Skin epidermis (tissue), 12 donors: ENCODE results near the gene SLC8B1.
"Not testable (repeated sequence)": the region's sequence is repeated elsewhere in the genome, so short reads cannot be mapped to it uniquely, and the experiment has no call there.

ENCODE experiments used
- H3K27ac ChIP-seq, 21 experiments: fragments of 200-600 bp; sonication (generic) in 11 of 21; one replicate each; pipeline ENCODE4 v1.5.0; 2020; ENCODE audit warnings: mild to moderate bottlenecking in 3 of 21, inconsistent platforms in 2 of 21, moderate library complexity in 2 of 21
- H3K4me3 ChIP-seq, 7 experiments: fragments of 200-600 bp; sonication (generic) in 2 of 7; one replicate each; pipeline ENCODE4 v1.5.0; 2020; ENCODE audit warnings: inconsistent platforms in 2 of 7, mild to moderate bottlenecking in 2 of 7, moderate library complexity in 1 of 7

The SLC8B1 gene

DNA sequence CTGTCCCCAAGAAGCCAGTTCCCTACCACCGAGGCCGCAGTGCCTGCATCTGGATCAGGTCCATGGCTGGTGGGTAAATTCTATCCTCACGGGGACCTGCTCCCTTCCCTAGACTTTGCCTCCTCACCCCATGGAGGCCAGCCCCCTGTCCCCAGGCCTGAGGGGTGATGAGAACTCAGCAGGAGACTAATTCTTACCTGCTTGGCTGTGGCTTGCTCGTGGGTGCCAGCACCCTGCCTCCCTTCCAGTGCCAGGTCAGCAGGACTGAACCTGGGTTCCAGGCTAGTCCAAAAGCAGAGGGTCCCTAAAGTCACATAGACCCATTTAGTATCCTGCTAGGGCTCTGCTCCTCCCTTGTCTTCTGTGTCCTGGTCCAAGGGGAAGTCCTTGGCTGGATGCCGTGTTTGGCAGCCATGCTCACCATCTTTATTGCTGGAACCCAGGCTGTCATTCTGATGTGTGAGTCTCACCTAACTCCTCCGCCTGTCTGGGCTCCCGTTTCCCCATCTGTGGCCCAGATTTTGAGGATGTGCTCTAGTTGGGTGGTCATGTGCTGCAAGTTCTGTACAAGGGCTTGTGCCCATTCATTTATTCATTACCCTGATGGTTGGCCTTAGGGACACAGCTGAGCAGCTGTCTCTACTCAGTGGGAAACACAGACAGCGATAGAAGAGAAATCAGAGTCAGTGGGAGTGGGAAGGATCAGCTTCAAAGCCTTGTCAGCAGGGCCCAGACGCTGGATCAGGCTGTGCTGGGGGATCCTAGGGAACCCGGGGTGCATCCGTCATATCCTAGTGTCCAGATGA is 24.4 kb upstream of the SLC8B1 start:
- H3K4me3 ChIP-seq = peak overlapping the region; percentile 49 to 96 (median 94)
- peak overlapping the region in 20 of 21 experiments; percentile 63 to 92 (median 83) for H3K27ac ChIP-seq

- peak within 1 kb of the TSS; percentile 18 to 92 (median 83) for H3K27ac ChIP-seq
Measured at GRCh38 chr12:113358381-113359132, 23.6 kb upstream of the SLC8B1 start, which contains the start of gene PLBD2. TSS of gene PLBD2 (plus strand) at chr12:113358587. CDS start at chr12:113358601, 14 bp downstream.

DNA sequence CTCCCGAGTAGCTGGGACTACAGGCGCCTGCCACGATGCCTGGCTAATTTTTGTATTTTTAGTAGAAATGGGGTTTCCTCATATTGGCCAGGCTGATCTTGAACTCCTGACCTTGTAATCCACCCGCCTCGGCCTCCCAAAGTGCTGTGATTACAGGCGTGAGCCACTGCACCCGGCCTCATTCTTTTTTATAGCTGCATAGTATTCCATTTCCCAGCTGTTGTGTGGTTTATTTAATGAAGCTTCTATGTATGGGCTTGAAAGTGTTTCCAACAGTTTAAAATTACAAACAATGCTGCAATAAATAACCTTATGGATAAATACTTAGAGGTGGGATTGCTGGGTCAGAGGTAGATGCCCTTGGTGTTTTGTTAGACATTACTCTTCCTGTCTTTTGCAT is 19.3 kb upstream of the SLC8B1 start:
- not testable (repeated sequence) for H3K27ac ChIP-seq

More at GRCh38 chr12:113358381-113359132, 23.6 kb upstream of the SLC8B1 start, which contains the start of gene PLBD2:
- H3K4me3 ChIP-seq = peak within 1 kb of the TSS; percentile 49 to 96 (median 94)

GRCh38 chr12:113351089-113351488 is 16.2 kb upstream of the SLC8B1 start:
- no peak overlapping the region for H3K27ac ChIP-seq
- no peak overlapping the region for H3K4me3 ChIP-seq

More for the DNA sequence above, 19.3 kb upstream of the SLC8B1 start:
- H3K4me3 ChIP-seq = not testable (repeated sequence)

- H3K27ac ChIP-seq = no peak overlapping the region
- no peak overlapping the region for H3K4me3 ChIP-seq
Measured at GRCh38 chr12:113348849-113349536, 14.1 kb upstream of the SLC8B1 start.

GRCh38 chr12:113347892-113348291 is 13.0 kb upstream of the SLC8B1 start:
- no peak overlapping the region for H3K4me3 ChIP-seq
- no peak overlapping the region for H3K27ac ChIP-seq

DNA sequence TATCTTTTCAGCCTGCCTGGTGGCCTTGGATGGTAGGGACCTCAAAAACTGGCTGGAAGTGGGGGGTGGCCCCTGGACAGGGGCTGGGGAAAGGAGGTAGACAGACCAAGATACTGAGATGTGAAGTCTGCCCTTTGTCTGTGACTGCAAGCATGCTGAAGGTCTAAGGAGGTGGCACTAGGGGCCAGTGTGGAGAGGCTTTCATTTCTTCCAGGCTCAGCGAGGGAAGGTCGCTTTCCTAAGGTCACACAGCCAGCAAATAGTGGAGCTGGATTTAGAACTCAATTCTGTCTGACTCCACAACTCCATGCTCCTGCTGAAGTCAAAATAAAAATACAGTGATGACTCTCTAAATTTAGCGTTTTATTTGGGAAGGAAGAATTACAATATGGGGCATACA is 12.2 kb upstream of the SLC8B1 start:
- H3K4me3 ChIP-seq = no peak overlapping the region
- H3K27ac ChIP-seq = no peak overlapping the region

DNA sequence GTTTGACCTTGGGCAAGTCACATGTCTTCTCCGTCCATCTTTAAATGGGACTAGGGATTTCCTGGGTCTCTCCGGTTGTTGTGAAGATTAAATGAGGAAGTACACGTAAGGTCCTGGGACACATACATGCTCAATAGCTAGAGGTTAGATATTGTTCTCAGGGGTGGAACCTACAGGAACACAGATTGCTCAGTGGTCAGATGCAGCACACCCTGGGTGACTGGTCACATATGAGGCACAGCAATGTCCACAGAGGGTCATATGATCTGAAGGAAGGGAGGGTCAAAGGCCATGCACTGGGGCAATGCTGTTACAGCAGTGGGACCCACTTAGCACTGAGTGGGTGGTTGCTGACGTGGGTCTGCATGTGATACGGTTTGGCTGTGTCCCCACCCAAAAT is 11.4 kb upstream of the SLC8B1 start:
- Histone ChIP-seq H3K4me3 (no peak overlapping the region), H3K27ac (no peak overlapping the region)

DNA sequence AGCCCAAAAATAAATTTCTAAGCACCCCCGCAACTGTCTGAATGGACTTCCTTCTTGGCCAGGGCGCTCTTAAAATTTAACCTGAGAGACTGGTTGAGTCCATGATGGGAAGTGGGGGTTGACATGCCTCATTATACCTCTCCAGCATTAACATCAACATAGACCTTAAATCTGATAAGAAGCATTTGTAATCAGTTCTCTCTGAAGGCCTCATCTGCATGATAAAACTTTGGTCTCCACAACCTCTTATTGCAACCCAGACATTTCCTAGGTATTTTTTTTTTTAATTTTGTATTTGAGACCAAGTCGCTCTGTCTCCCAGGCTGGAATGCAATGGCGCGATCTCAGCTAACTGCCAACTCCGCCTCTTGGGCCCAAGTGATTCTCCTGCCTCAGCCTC is 10.4 kb upstream of the SLC8B1 start:
- Histone ChIP-seq H3K27ac (no peak overlapping the region), H3K4me3 (no peak overlapping the region)

- no peak overlapping the region for H3K4me3 ChIP-seq
- H3K27ac ChIP-seq = no peak overlapping the region
Measured at GRCh38 chr12:113341535-113341934, 6.6 kb upstream of the SLC8B1 start.

- H3K27ac ChIP-seq = no peak overlapping the region
- H3K4me3 ChIP-seq = no peak overlapping the region
Measured at GRCh38 chr12:113340061-113340460, 5.2 kb upstream of the SLC8B1 start.

- H3K4me3 ChIP-seq = no peak overlapping the region
- no peak overlapping the region for H3K27ac ChIP-seq
Measured at GRCh38 chr12:113339540-113339939, 4.6 kb upstream of the SLC8B1 start.

GRCh38 chr12:113333877-113334785 is 778 bp downstream of the SLC8B1 start:
- H3K27ac ChIP-seq = peak overlapping the region in 20 of 21 experiments; percentile 66 to 92 (median 86)
- peak overlapping the region; percentile 48 to 94 (median 76) for H3K4me3 ChIP-seq

DNA sequence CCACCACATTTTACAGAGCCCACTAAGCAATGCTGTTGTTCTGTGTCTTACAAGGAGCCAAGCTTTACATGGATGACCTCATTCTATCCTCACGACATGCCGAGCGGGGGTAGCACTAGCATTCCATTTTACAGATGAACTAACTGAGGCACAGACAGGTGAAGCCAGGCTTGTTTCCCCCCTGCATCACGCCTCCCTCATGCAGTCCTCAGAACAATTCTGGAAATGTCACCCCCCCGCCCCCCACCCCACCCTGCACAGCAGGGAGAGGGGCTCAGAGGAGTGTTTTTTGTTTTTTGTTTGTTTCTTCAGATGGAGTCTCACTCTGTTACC is 1.5 kb downstream of the SLC8B1 start:
- peak overlapping the region in 5 of 21 experiments; percentile 78 to 91 (median 87) for H3K27ac ChIP-seq

GRCh38 chr12:113332688-113333417 is 2.1 kb downstream of the SLC8B1 start:
- Histone ChIP-seq H3K27ac (peak overlapping the region in 2 of 21 experiments; percentile 26 to 87), H3K4me3 (peak overlapping the region in 3 of 7 experiments; percentile 3 to 76 (median 76))

More for the DNA sequence above, 1.5 kb downstream of the SLC8B1 start:
- H3K4me3 ChIP-seq = peak overlapping the region in 6 of 7 experiments; percentile 3 to 94 (median 76)

GRCh38 chr12:113330505-113330904 is 4.4 kb downstream of the SLC8B1 start:
- Histone ChIP-seq H3K4me3 (no peak overlapping the region), H3K27ac (no peak overlapping the region)

DNA sequence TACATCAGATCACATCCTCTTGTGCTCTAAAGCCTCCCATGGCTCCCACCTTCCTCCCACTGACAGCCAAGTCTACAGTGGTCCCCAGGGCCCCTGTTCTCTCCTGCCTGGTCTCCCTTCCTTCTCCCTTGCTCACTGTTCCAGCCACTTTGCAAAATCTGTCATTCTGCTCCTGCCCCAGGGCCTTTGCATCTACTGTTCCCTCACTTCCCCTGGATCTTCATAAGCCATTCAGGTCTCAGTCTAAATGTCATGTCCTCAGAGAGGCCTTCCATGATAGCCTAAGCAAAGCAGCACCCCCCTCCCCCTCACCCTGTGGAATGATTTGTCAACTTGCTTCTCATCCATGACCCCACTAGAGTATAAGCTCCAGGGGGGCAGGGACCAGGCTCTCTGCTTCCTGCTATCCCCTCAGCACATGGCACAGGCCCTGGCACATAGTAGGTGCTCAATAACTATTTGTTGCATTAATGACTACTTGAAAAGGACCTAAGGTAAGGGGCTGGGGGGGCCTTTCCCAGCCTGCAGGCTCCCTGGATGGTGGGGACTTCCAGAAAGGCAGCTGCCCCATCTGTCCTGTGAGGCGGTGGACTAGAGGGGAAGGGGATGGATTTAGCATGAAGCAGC is 5.0 kb downstream of the SLC8B1 start:
- H3K4me3 ChIP-seq = no peak overlapping the region
- H3K27ac ChIP-seq = peak overlapping the region in 1 of 21 experiments; percentile 16
